GM12892 (cell line): Measurements from ENCODE around the gene TTR.

Source experiments
- POLR2A ChIP-seq: IDR thresholded peaks from 2 replicates; pipeline ENCODE4 v1.6.1; 2011; ENCODE audit warnings: low read depth, low read length, control low read depth
- TAF1 ChIP-seq: IDR thresholded peaks from 2 replicates; pipeline ENCODE4 v1.6.1; 2011; ENCODE audit warnings: low read depth, mild to moderate bottlenecking, control low read depth, low read length, borderline replicate concordance

DNA sequence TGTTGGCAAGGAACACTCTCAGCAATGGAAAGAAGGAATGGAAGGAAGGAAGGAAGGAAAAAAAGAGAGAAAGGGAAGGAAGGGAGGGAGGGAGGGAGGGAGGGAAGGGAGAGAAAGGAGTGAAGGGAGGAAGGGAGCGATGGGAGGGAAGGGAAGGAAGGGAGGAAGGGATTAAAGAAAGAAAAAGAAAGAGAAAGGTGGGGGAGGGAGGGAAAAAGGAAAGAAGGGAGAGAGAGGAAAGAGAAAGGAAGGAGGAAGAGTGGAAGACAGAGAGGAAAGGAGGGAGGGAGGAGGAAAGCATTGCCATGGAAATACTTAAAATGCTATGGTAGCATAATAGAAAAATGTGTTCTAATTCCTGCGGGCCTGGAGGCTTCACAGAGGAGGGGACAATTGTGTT lies 22.4 kb downstream of the TTR start:
- TF ChIP-seq POLR2A (no peak), TAF1 (no peak)
